ENCODE results near the gene ADGRL2. TPM values are rescaled to one million over a fixed set of nuclear protein-coding genes. Genes with fewer than 3 reads are reported as not detected.

Gene ADGRL2
- total RNA-seq, 1 experiment from 2014 or later, result 0.20 TPM

- no peak overlapping the region for H2AFZ ChIP-seq (ENCODE audit: low read depth, low read length, poor library complexity, severe bottlenecking)
- ChIA-PET POLR2A (no interaction called here), RAD21 (ENCODE audit: low non-redundant PET in 1 of 2, low total read pairs in 2 of 2, uncharacterized antibody in 2 of 2, unreplicated experiment in 2 of 2) (no interaction called here), CTCF (no interaction called here)
- no peaks in the 10 kb centered on the region for H3K9me3 ChIP-seq (ENCODE audit: control insufficient read depth in 1 of 2, insufficient read depth in 1 of 2, low read depth in 1 of 2, low read length in 2 of 2)
- no peaks in the 10 kb centered on the region for H4K20me1 ChIP-seq (ENCODE audit: insufficient read depth)
- no peaks in the 10 kb centered on the region for H3K4me1 ChIP-seq (ENCODE audit: control insufficient read depth in 1 of 2, insufficient read depth in 2 of 2, low read length in 2 of 2)
- no peaks in the 10 kb centered on the region for H3K27me3 ChIP-seq (ENCODE audit: insufficient read depth, low read length)
- H3K27ac ChIP-seq (ENCODE audit: low read depth, low read length), result no peak overlapping the region
- no peak overlapping the region for H3K9ac ChIP-seq (ENCODE audit: low read length)
- no peaks in the 10 kb centered on the region for H3K36me3 ChIP-seq (ENCODE audit: control insufficient read depth in 1 of 2, insufficient read depth in 2 of 2, low read length in 2 of 2)
- H3K79me2 ChIP-seq (ENCODE audit: insufficient read depth, low read length), result no peaks in the 10 kb centered on the region
- no peak for TF ChIP-seq MAX (IDR thresholded peaks at IDR 0.05)
- TF ChIP-seq CEBPB (IDR thresholded peaks at IDR 0.05; ENCODE audit: low read depth), result no peak
- no peak for TF ChIP-seq SIN3A (IDR thresholded peaks at IDR 0.05; ENCODE audit: low read depth)
- no peak for TF ChIP-seq JUND (IDR thresholded peaks at IDR 0.05)
- no peak for TF ChIP-seq ZBTB33 (IDR thresholded peaks at IDR 0.05; ENCODE audit: extremely low read depth, insufficient replicate concordance, low read length)
- no peak for TF ChIP-seq RAD21 (IDR thresholded peaks at IDR 0.05; ENCODE audit: low read depth)
- no peak for TF ChIP-seq EZH2phosphoT487 (IDR thresholded peaks at IDR 0.05; ENCODE audit: borderline replicate concordance)
- TF ChIP-seq SRF (IDR thresholded peaks at IDR 0.05; ENCODE audit: low read depth), result no peak
- no peak for TF ChIP-seq POLR2AphosphoS5 (IDR thresholded peaks at IDR 0.05; ENCODE audit: low read depth, low read length)
- TF ChIP-seq TCF7L2 (IDR thresholded peaks at IDR 0.05; ENCODE audit: borderline replicate concordance, extremely low read depth, insufficient read depth, insufficient read length), result no peak
- no peak for TF ChIP-seq SP1 (IDR thresholded peaks at IDR 0.05; ENCODE audit: low read depth)
- no peak for TF ChIP-seq ATF3 (IDR thresholded peaks at IDR 0.05)
- no peak for TF ChIP-seq CTCF (IDR thresholded peaks at IDR 0.05 in 2 of 3, conservative IDR thresholded peaks at IDR 0.05 in 1 of 3; ENCODE audit: borderline replicate concordance in 1 of 3, insufficient read depth in 1 of 3, low read depth in 2 of 3, low read length in 2 of 3)
- no peak for TF ChIP-seq EGR1 (IDR thresholded peaks at IDR 0.05; ENCODE audit: low read depth)
- TF ChIP-seq FOSL1 (IDR thresholded peaks at IDR 0.05; ENCODE audit: low read depth), result no peak
- TF ChIP-seq ZNF274 (IDR thresholded peaks at IDR 0.05; ENCODE audit: low read depth, low read length), result no peak
- TF ChIP-seq ELF1 (IDR thresholded peaks at IDR 0.05; ENCODE audit: borderline replicate concordance, low read depth), result no peak
- TF ChIP-seq REST (IDR thresholded peaks at IDR 0.05; ENCODE audit: low read depth), result no peak
- TF ChIP-seq ZFX (IDR thresholded peaks at IDR 0.05), result no peak
- no peak overlapping the region for H3K4me2 ChIP-seq (ENCODE audit: low read length)
- no peaks in the 10 kb centered on the region for H3K9me2 ChIP-seq (ENCODE audit: insufficient read depth)
- no TSS peak for BruUV-seq (replicated peaks)
- ATAC-seq, result no peak
- intact Hi-C loops (cut with micrococcal nuclease), result no loop called here
- DNase-seq (ENCODE audit: low read depth, low spot score), result no peak
- H3K4me3 ChIP-seq (replicated peaks in 1 of 2; ENCODE audit: low read depth in 1 of 2, low read length in 2 of 2), result no peak overlapping the region
Observed at GRCh38 chr1:81876901-81877733, 76.4 kb downstream of the ADGRL2 start.
